ENCODE data around the gene PHB1.

Gene PHB1

DNA sequence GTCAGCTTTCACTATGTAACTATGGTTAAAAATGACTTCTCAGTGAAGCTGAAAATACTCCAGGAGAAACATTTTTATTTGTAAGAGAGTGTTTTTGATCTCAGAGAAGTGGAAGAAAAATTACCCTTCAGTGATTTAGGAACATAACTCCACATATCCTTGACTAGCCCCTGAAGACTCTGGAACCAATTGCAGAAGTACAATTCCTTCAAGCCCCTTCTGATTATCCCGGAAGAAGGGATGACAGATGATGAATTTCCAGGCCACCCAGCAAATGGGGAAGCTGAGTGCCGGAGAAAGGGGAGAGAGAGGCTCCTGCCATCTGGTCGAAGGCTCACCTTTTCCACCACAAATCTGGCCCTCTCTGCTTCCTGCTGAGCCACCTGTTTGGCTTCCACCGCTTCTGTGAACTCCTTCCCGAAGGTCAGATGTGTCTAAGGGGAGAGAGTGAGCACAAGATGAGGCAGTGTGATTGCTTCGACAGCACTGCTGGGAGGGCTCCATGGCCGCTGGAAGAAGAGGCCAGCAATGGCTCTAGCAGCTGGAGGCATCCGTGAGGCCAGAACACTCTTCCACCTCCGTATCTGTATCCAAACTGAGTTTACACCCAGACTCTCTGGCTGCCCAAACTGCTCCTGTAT, 8.1 kb downstream of the PHB1 start:
- H3K27me3 ChIP-seq (replicated peaks; ENCODE audit: control insufficient read depth, insufficient read depth, low read length, poor library complexity, severe bottlenecking): no peaks in the 10 kb centered on the region
- H3K27ac ChIP-seq (ENCODE audit: insufficient read depth, low read length, poor library complexity, severe bottlenecking): no peak overlapping the region
- no peak for DNase-seq
- H3K36me3 ChIP-seq (ENCODE audit: control insufficient read depth, insufficient read depth, low read length): peaks cover 69% of the 10 kb centered on the region
- H3K9me3 ChIP-seq (ENCODE audit: control insufficient read depth, low read length): no peaks in the 10 kb centered on the region
- no peak overlapping the region for H3K4me3 ChIP-seq (ENCODE audit: insufficient read depth, low read depth, low read length, poor library complexity, severe bottlenecking)
- H3K4me1 ChIP-seq (ENCODE audit: control insufficient read depth, insufficient read depth, low read length, poor library complexity, severe bottlenecking): no peaks in the 10 kb centered on the region

DNA sequence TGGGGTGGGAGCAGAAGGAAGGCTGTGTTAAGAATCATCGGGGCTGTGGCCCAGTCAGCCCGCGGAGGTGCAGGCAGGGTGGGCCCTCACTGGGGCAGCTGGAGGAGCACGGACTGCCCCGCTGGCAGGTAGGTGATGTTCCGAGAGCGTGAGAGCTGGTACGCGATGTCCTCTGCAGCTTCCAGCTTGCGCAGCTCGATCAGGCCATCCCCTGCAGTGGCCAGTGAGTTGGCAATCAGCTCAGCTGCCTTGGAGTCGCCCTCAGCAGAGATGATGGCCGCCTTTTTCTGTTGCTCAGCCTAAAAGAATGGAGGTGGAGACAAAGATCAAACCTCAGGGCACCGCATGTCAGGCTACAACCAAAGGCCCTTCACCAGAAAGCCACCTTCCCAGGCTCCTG, 9.8 kb downstream of the PHB1 start:
- Histone ChIP-seq H3K4me1 (ENCODE audit: control insufficient read depth, insufficient read depth, low read length, poor library complexity, severe bottlenecking) (no peaks in the 10 kb centered on the region), H3K9me3 (ENCODE audit: control insufficient read depth, low read length) (no peaks in the 10 kb centered on the region), H3K27ac (ENCODE audit: insufficient read depth, low read length, poor library complexity, severe bottlenecking) (no peak overlapping the region), H3K36me3 (ENCODE audit: control insufficient read depth, insufficient read depth, low read length) (peaks cover 55% of the 10 kb centered on the region), H3K4me3 (ENCODE audit: insufficient read depth, low read depth, low read length, poor library complexity, severe bottlenecking) (no peak overlapping the region), H3K27me3 (replicated peaks; ENCODE audit: control insufficient read depth, insufficient read depth, low read length, poor library complexity, severe bottlenecking) (no peaks in the 10 kb centered on the region)
- no peak for DNase-seq

GRCh38 chr17:49404361-49404760, 10.3 kb downstream of the PHB1 start:
- Histone ChIP-seq H3K36me3 (ENCODE audit: control insufficient read depth, insufficient read depth, low read length) (peaks cover 53% of the 10 kb centered on the region), H3K27me3 (replicated peaks; ENCODE audit: control insufficient read depth, insufficient read depth, low read length, poor library complexity, severe bottlenecking) (no peaks in the 10 kb centered on the region), H3K4me3 (ENCODE audit: insufficient read depth, low read depth, low read length, poor library complexity, severe bottlenecking) (no peak overlapping the region), H3K9me3 (ENCODE audit: control insufficient read depth, low read length) (no peaks in the 10 kb centered on the region), H3K27ac (ENCODE audit: insufficient read depth, low read length, poor library complexity, severe bottlenecking) (no peak overlapping the region), H3K4me1 (ENCODE audit: control insufficient read depth, insufficient read depth, low read length, poor library complexity, severe bottlenecking) (no peaks in the 10 kb centered on the region)
- no peak for DNase-seq

DNA sequence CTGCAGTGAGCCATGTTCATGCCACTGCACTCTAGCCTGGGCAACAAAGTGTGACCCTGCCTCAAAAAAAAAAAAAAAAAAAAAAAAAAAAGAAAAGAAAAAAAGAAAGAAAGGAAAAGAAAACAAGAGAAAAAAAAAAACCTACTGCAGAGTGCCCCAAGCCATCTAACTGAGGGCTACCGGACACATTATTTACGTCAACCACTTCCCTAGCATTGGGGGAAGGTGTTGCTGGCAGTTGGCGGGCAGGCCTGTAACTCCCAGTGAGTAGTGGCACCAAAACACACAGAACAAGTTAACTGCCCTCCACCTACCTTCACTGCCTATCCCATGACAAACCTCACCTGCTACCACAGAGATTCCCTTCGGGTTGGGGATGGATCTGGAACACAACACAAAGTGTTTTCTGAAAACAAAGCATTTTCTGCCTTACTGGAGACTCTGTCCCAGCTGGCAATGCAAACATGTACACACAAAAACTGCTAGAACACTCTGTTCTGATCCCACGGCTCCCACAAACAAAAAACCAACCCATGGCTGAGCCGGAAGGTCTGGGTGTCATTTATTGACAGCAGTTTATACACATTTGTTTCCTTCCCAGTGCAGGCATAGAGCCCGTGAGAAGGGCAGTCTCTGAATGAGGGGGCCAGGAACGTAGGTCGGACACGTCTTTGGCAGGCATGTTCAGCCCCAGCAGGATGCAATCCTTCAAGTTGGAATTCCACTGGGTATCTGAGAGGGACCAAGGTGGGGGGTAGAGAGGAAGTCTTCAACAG, 11.0 kb downstream of the PHB1 start:
- H3K36me3 ChIP-seq (ENCODE audit: control insufficient read depth, insufficient read depth, low read length): peaks cover 48% of the 10 kb centered on the region
- H3K27me3 ChIP-seq (replicated peaks; ENCODE audit: control insufficient read depth, insufficient read depth, low read length, poor library complexity, severe bottlenecking): no peaks in the 10 kb centered on the region
- no peak for DNase-seq
- H3K4me1 ChIP-seq (ENCODE audit: control insufficient read depth, insufficient read depth, low read length, poor library complexity, severe bottlenecking): no peaks in the 10 kb centered on the region
- no peaks in the 10 kb centered on the region for H3K9me3 ChIP-seq (ENCODE audit: control insufficient read depth, low read length)
- H3K4me3 ChIP-seq (ENCODE audit: insufficient read depth, low read depth, low read length, poor library complexity, severe bottlenecking): no peak overlapping the region
- H3K27ac ChIP-seq (ENCODE audit: insufficient read depth, low read length, poor library complexity, severe bottlenecking): no peak overlapping the region

DNA sequence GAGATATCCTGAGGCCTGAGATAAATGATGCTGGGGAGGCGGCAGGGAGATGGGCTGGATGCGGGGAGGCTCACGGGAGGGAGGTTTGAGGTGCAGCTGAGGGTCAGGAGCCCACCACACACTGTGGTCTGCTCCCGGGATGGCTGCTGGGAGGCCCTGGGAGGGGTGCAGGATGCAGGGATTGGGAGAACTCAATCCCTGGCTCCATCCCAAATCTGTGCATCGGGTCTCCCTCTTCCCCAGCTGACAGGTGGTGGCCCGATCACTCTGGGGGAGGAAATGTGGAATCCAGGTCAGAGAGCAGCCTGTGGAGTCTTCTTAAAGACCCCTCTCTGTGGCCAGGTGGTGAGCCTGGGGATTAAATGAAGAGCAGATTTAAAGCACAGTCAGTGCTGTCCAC, 12.0 kb downstream of the PHB1 start:
- H3K27me3 ChIP-seq (replicated peaks; ENCODE audit: control insufficient read depth, insufficient read depth, low read length, poor library complexity, severe bottlenecking): no peaks in the 10 kb centered on the region
- H3K4me3 ChIP-seq (ENCODE audit: insufficient read depth, low read depth, low read length, poor library complexity, severe bottlenecking): no peak overlapping the region
- no peaks in the 10 kb centered on the region for H3K9me3 ChIP-seq (ENCODE audit: control insufficient read depth, low read length)
- DNase-seq: no peak
- H3K4me1 ChIP-seq (ENCODE audit: control insufficient read depth, insufficient read depth, low read length, poor library complexity, severe bottlenecking): no peaks in the 10 kb centered on the region
- H3K27ac ChIP-seq (ENCODE audit: insufficient read depth, low read length, poor library complexity, severe bottlenecking): no peak overlapping the region
- H3K36me3 ChIP-seq (ENCODE audit: control insufficient read depth, insufficient read depth, low read length): peaks cover 41% of the 10 kb centered on the region

- H3K9me3 ChIP-seq (ENCODE audit: control insufficient read depth, low read length): no peaks in the 10 kb centered on the region
- no peak for DNase-seq
- no peaks in the 10 kb centered on the region for H3K27me3 ChIP-seq (replicated peaks; ENCODE audit: control insufficient read depth, insufficient read depth, low read length, poor library complexity, severe bottlenecking)
- no peak overlapping the region for H3K4me3 ChIP-seq (ENCODE audit: insufficient read depth, low read depth, low read length, poor library complexity, severe bottlenecking)
- no peaks in the 10 kb centered on the region for H3K4me1 ChIP-seq (ENCODE audit: control insufficient read depth, insufficient read depth, low read length, poor library complexity, severe bottlenecking)
- H3K36me3 ChIP-seq (ENCODE audit: control insufficient read depth, insufficient read depth, low read length): peaks cover 36% of the 10 kb centered on the region
- H3K27ac ChIP-seq (ENCODE audit: insufficient read depth, low read length, poor library complexity, severe bottlenecking): no peak overlapping the region
These were observed 12.6 kb downstream of the PHB1 start for GRCh38 chr17:49401971-49402611.

DNA sequence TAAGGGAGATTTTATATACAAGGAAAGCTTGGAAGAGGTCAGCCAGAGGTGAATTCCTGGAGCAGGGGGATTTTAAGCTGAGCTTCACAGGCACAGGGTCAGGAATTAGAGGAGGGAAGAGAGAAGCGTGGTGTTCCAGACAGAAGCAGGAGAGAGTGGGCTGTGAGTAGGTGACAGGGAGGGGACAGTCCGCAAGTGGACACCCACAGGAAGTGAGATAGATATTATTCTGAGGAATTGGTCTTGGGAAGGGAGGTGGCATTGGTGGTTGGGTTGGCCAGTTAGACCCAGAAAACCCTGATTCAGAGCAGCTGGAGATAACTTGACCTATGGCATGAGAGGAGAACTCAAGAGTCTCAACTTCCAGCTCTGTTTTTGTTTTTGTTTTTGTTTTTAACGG, 14.7 kb downstream of the PHB1 start:
- H3K27ac ChIP-seq (ENCODE audit: insufficient read depth, low read length, poor library complexity, severe bottlenecking): no peak overlapping the region
- DNase-seq: no peak
- H3K36me3 ChIP-seq (ENCODE audit: control insufficient read depth, insufficient read depth, low read length): peaks cover 15% of the 10 kb centered on the region
- no peaks in the 10 kb centered on the region for H3K9me3 ChIP-seq (ENCODE audit: control insufficient read depth, low read length)
- H3K4me3 ChIP-seq (ENCODE audit: insufficient read depth, low read depth, low read length, poor library complexity, severe bottlenecking): no peak overlapping the region
- H3K4me1 ChIP-seq (ENCODE audit: control insufficient read depth, insufficient read depth, low read length, poor library complexity, severe bottlenecking): peaks cover under 1% of the 10 kb centered on the region
- H3K27me3 ChIP-seq (replicated peaks; ENCODE audit: control insufficient read depth, insufficient read depth, low read length, poor library complexity, severe bottlenecking): no peaks in the 10 kb centered on the region

- Histone ChIP-seq H3K27me3 (replicated peaks; ENCODE audit: control insufficient read depth, insufficient read depth, low read length, poor library complexity, severe bottlenecking) (no peaks in the 10 kb centered on the region), H3K36me3 (ENCODE audit: control insufficient read depth, insufficient read depth, low read length) (no peaks in the 10 kb centered on the region), H3K4me3 (ENCODE audit: insufficient read depth, low read depth, low read length, poor library complexity, severe bottlenecking) (no peak overlapping the region), H3K9me3 (ENCODE audit: control insufficient read depth, low read length) (no peaks in the 10 kb centered on the region), H3K27ac (ENCODE audit: insufficient read depth, low read length, poor library complexity, severe bottlenecking) (no peak overlapping the region), H3K4me1 (ENCODE audit: control insufficient read depth, insufficient read depth, low read length, poor library complexity, severe bottlenecking) (peaks cover 10% of the 10 kb centered on the region)
- DNase-seq: no peak
These were observed 17.1 kb downstream of the PHB1 start for GRCh38 chr17:49397586-49397985.

- Histone ChIP-seq H3K9me3 (ENCODE audit: control insufficient read depth, low read length) (no peaks in the 10 kb centered on the region), H3K4me1 (ENCODE audit: control insufficient read depth, insufficient read depth, low read length, poor library complexity, severe bottlenecking) (peaks cover 39% of the 10 kb centered on the region), H3K36me3 (ENCODE audit: control insufficient read depth, insufficient read depth, low read length) (no peaks in the 10 kb centered on the region)
These were observed 21.0 kb downstream of the PHB1 start for GRCh38 chr17:49393491-49394255.

More at GRCh38 chr17:49393491-49394255, 21.0 kb downstream of the PHB1 start:
- Histone ChIP-seq H3K4me3 (ENCODE audit: insufficient read depth, low read depth, low read length, poor library complexity, severe bottlenecking) (no peak overlapping the region), H3K27me3 (replicated peaks; ENCODE audit: control insufficient read depth, insufficient read depth, low read length, poor library complexity, severe bottlenecking) (no peaks in the 10 kb centered on the region), H3K27ac (ENCODE audit: insufficient read depth, low read length, poor library complexity, severe bottlenecking) (no peak overlapping the region)
- DNase-seq: no peak
